Esophagus (tissue), 2 donors: ENCODE measurements around the gene OXGR1. TPM values are rescaled to one million over a fixed set of nuclear protein-coding genes. Genes with fewer than 3 reads are reported as not detected.

Experiments
- H3K27ac ChIP-seq, 2 donors: one replicate each; pipeline ENCODE4 v1.5.1; 2013; ENCODE audit warnings: low read depth in 2 of 2, mild to moderate bottlenecking in 2 of 2, inconsistent platforms in 1 of 2, low read length in 1 of 2, moderate library complexity in 1 of 2
- H3K27me3 ChIP-seq, 2 donors: one replicate each; pipeline ENCODE4 v1.6.1; 2013; ENCODE audit warnings: low read length in 2 of 2, control low read depth in 1 of 2, mild to moderate bottlenecking in 1 of 2; ENCODE audit not compliant: insufficient read depth in 2 of 2, control insufficient read depth in 1 of 2
- H3K36me3 ChIP-seq, 2 donors: one replicate each; pipeline ENCODE4 v1.6.1; 2013; ENCODE audit warnings: low read length in 1 of 2; ENCODE audit not compliant: control insufficient read depth in 2 of 2, insufficient read depth in 2 of 2
- H3K4me1 ChIP-seq, 2 donors: one replicate each; pipeline ENCODE4 v1.6.1; 2013; ENCODE audit warnings: low read length in 1 of 2; ENCODE audit not compliant: control insufficient read depth in 2 of 2, insufficient read depth in 2 of 2
- H3K4me3 ChIP-seq, 2 donors: one replicate each; pipeline ENCODE4 v1.5.1; 2013; ENCODE audit warnings: low read length in 2 of 2, mild to moderate bottlenecking in 2 of 2, low read depth in 1 of 2, moderate library complexity in 1 of 2
- H3K9me3 ChIP-seq, 2 donors: one replicate each; pipeline ENCODE4 v1.6.1; 2013; ENCODE audit warnings: mild to moderate bottlenecking in 2 of 2, low read depth in 1 of 2, low read length in 1 of 2, moderate library complexity in 1 of 2; ENCODE audit not compliant: control insufficient read depth in 2 of 2, insufficient read depth in 1 of 2
- WGBS, 2 donors: extraction: QIAGEN DNeasy Blood & Tissue Kit; methylation state at CpG; one replicate each; pipeline ENCODE4 v1.1.7; 2013; 5-methylcytosine and 5-hydroxymethylcytosine counted together
- polyA plus RNA-seq, 2 donors: library from polyadenylated mRNA; stranded (reverse); fragments of 200-250 nt; gene quantifications; one replicate each; pipeline ENCODE4 v1.2.3, GENCODE V29; 2013
- donor health status: healthy with polysubstance abuse.
- donor health status: Bipolar disorder and iron deficiency.

Gene OXGR1
- polyA plus RNA-seq, 2 donors, result 0.99 to 1.6 TPM

- 39 to 45% methylated on average over 1 of the region's 1 CpG for WGBS, 2 donors
- no peak overlapping the region for H3K4me3 ChIP-seq
Observed at GRCh38 chr13:97005625-97006262, 11.5 kb upstream of the OXGR1 start.

GRCh38 chr13:97004886-97005285 is 10.6 kb upstream of the OXGR1 start:
- H3K27me3 ChIP-seq, result no peaks in the 10 kb centered on the region
- no peaks in the 10 kb centered on the region for H3K9me3 ChIP-seq
- no peak overlapping the region for H3K27ac ChIP-seq
- H3K36me3 ChIP-seq, result no peaks in the 10 kb centered on the region
- WGBS, 2 donors, result 51 to 64% methylated on average over 2 of the region's 2 CpGs
- H3K4me1 ChIP-seq, result peaks cover 0 to 3% of the 10 kb centered on the region in 2 donors
- H3K4me3 ChIP-seq, result no peak overlapping the region

More at GRCh38 chr13:97005625-97006262, 11.5 kb upstream of the OXGR1 start:
- peaks cover 0 to 3% of the 10 kb centered on the region in 2 donors for H3K4me1 ChIP-seq
- no peaks in the 10 kb centered on the region for H3K9me3 ChIP-seq
- no peaks in the 10 kb centered on the region for H3K36me3 ChIP-seq
- no peaks in the 10 kb centered on the region for H3K27me3 ChIP-seq
- no peak overlapping the region for H3K27ac ChIP-seq

- Histone ChIP-seq H3K9me3 (no peaks in the 10 kb centered on the region), H3K4me3 (no peak overlapping the region)
- WGBS, 2 donors, result 80 to 85% methylated on average over 9 of the region's 9 CpGs
Observed at GRCh38 chr13:97004096-97004876, 10.0 kb upstream of the OXGR1 start.

DNA sequence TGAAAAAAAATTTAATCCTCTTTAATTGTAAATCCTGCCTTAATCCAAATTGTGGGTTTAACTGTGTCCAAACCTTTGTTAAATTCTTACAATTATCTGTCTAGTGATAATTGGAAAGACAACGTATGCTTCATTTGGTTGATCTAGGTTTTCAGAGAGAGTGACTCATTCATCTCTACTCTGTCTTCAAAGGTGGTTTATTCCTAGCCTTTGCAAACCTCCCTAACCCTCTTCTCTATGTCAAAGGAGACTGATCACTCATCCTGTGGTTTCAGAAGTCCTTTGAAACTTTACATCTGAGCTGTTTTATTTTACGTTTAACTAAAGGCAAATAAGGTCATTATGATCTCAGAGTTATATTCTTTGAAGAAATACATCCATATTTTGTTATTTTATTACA is 8.8 kb upstream of the OXGR1 start:
- Histone ChIP-seq H3K27ac (no peak overlapping the region), H3K27me3 (no peaks in the 10 kb centered on the region), H3K4me1 (peaks cover 0 to 3% of the 10 kb centered on the region in 2 donors), H3K9me3 (no peaks in the 10 kb centered on the region), H3K36me3 (no peaks in the 10 kb centered on the region), H3K4me3 (no peak overlapping the region)
- WGBS, 2 donors, result 57 to 70% methylated on average over 2 of the region's 2 CpGs

More at GRCh38 chr13:97004096-97004876, 10.0 kb upstream of the OXGR1 start:
- Histone ChIP-seq H3K36me3 (no peaks in the 10 kb centered on the region), H3K27me3 (no peaks in the 10 kb centered on the region), H3K4me1 (peaks cover 0 to 3% of the 10 kb centered on the region in 2 donors), H3K27ac (no peak overlapping the region)

DNA sequence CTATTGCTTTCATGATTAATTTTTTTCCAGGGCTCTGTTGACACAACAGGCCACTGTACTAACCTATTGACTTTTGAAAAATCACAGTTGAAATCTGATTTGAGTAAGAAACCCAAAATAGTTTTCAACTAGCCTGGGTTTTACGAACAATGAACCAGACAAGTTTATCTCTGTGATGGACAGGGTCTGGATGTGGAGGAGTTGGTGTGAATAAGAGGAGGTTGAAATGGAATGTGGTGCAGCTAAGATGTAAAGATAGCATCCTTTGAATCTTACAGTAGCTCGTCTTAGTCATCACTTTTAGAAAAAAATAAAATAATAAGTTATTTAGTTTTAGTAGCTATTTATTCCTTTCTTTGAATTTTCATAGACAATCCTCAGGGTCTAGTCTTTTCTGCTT is 8.3 kb upstream of the OXGR1 start:
- no peaks in the 10 kb centered on the region for H3K27me3 ChIP-seq
- peaks cover 0 to 3% of the 10 kb centered on the region in 2 donors for H3K4me1 ChIP-seq
- no peak overlapping the region for H3K4me3 ChIP-seq
- no peaks in the 10 kb centered on the region for H3K36me3 ChIP-seq
- WGBS, 2 donors, result 71 to 79% methylated on average over 2 of the region's 2 CpGs
- no peak overlapping the region for H3K27ac ChIP-seq
- H3K9me3 ChIP-seq, result no peaks in the 10 kb centered on the region

- Histone ChIP-seq H3K36me3 (no peaks in the 10 kb centered on the region), H3K27ac (no peak overlapping the region), H3K4me3 (no peak overlapping the region), H3K4me1 (peaks cover 0 to 3% of the 10 kb centered on the region in 2 donors), H3K27me3 (no peaks in the 10 kb centered on the region), H3K9me3 (no peaks in the 10 kb centered on the region)
- 36 to 39% methylated on average over 6 of the region's 6 CpGs for WGBS, 2 donors
Observed at GRCh38 chr13:97001636-97002035, 7.4 kb upstream of the OXGR1 start.

GRCh38 chr13:97000295-97000925 is 6.1 kb upstream of the OXGR1 start:
- no peaks in the 10 kb centered on the region for H3K36me3 ChIP-seq
- no peak overlapping the region for H3K27ac ChIP-seq
- no peaks in the 10 kb centered on the region for H3K27me3 ChIP-seq
- WGBS, 2 donors, result 68 to 73% methylated on average over 5 of the region's 5 CpGs
- H3K4me3 ChIP-seq, result no peak overlapping the region
- H3K9me3 ChIP-seq, result no peaks in the 10 kb centered on the region
- no peaks in the 10 kb centered on the region for H3K4me1 ChIP-seq

DNA sequence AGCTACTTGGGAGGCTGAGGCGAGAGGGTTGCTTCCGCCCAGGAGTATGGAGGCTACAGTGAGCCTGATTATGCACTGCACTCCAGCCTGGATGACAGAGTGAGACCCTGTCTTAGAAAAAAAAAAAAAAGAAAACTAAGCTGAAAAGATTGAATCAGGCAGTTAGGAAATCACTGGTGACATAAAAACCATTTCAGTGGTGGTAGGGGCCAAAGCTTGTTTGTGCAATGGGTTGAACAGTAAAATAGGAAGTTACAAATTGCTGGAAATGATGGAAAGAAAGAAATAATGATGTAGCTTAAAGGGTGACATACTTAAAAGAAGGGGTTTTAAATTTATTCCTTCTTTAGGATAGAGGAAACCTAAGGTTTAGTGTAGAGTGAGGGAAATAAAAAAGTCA is 4.8 kb upstream of the OXGR1 start:
- Histone ChIP-seq H3K4me1 (peaks cover 0 to 5% of the 10 kb centered on the region in 2 donors), H3K27me3 (no peaks in the 10 kb centered on the region), H3K27ac (no peak overlapping the region), H3K4me3 (no peak overlapping the region), H3K36me3 (no peaks in the 10 kb centered on the region), H3K9me3 (no peaks in the 10 kb centered on the region)
- 97 to 100% methylated on average over 2 of the region's 2 CpGs for WGBS, 2 donors

DNA sequence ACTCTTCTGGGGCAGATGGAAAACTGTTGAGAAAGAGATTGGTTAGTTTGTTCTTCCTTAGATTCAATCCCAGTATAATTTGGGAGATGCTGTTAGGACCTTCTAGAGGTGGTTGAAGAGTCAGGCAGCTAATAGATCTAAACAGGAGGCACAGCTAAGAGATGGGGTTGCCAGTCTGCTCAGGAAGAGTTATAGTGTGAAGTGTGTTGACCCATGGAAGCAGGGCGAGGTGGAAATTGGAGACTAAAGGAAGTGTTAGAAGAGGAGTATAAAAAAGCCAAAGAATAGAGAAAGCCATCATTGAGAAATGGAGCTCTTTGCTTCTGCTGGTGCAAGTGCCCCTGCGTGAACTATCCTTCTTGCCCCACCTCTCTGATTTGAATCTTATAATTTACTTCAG is 3.8 kb upstream of the OXGR1 start:
- Histone ChIP-seq H3K36me3 (no peaks in the 10 kb centered on the region), H3K27me3 (no peaks in the 10 kb centered on the region), H3K27ac (no peak overlapping the region), H3K4me1 (peaks cover 0 to 7% of the 10 kb centered on the region in 2 donors), H3K9me3 (no peaks in the 10 kb centered on the region), H3K4me3 (no peak overlapping the region)
- 87 to 88% methylated on average over 2 of the region's 2 CpGs for WGBS, 2 donors
